H1 (cell line): Measurements from ENCODE around the gene FAM111A. TPM values are rescaled to one million over a fixed set of nuclear protein-coding genes. Genes with fewer than 3 reads are reported as not detected.
A peak's percentile ranks its signal among the peaks of the same experiment; 100 is the strongest.

Source experiments
- CTCF ChIA-PET: fragments of 300-600 bp; sonication (Branson Sonifier 250); formaldehyde crosslinking; loops from one replicate; lab custom pipeline; 2021; ENCODE audit not compliant: partially characterized antibody; lab: Charles Lee
- POLR2A ChIA-PET: fragments of 300-600 bp; sonication (Branson Sonifier 250); formaldehyde crosslinking; loops from one replicate; lab custom pipeline; 2021; ENCODE audit warnings: inconsistent platforms; ENCODE audit not compliant: partially characterized antibody; lab: Charles Lee
- DNase-seq, 2 experiments: peaks; one replicate each; pipeline versions ENCODE4 v3.0.0 to v3.0.0-alpha.2; 2010 to 2022; ENCODE audit warnings: low spot score in 2 of 2, low read depth in 1 of 2, mixed read lengths in 1 of 2
- FAIRE-seq: peaks from 2 replicates; lab custom pipeline; 2011; peaks lifted over from hg19 to GRCh38; lab: Jason Lieb, UNC
- H2AFZ ChIP-seq: 2 replicates; pipeline ENCODE4 v1.8.1; 2012; ENCODE audit warnings: low read length, inconsistent platforms
- H2AK5ac ChIP-seq: 2 replicates; pipeline ENCODE4 v1.6.1; 2013; ENCODE audit warnings: low read depth, low read length
- H2BK120ac ChIP-seq: replicated peaks from 2 replicates; pipeline ENCODE3; 2013; ENCODE audit warnings: low read depth, low read length, inconsistent platforms
- H2BK12ac ChIP-seq: 2 replicates; pipeline ENCODE4 v1.6.1; 2013; ENCODE audit warnings: low read depth, low read length
- H2BK15ac ChIP-seq: 2 replicates; pipeline ENCODE4 v1.6.1; 2013; ENCODE audit warnings: low read length
- H2BK20ac ChIP-seq: 2 replicates; pipeline ENCODE4 v1.6.1; 2013; ENCODE audit warnings: low read length
- H2BK5ac ChIP-seq: 2 replicates; pipeline ENCODE4 v1.6.1; 2013; ENCODE audit warnings: low read depth, low read length
- H3K14ac ChIP-seq: 2 replicates; pipeline ENCODE4 v1.6.1; 2013; ENCODE audit warnings: inconsistent platforms; ENCODE audit not compliant: insufficient read length
- H3K18ac ChIP-seq: 2 replicates; pipeline ENCODE4 v1.6.1; 2013; ENCODE audit warnings: low read length; ENCODE audit errors: extremely low read depth
- H3K23ac ChIP-seq: 2 replicates; pipeline ENCODE4 v1.6.1; 2013; ENCODE audit warnings: inconsistent platforms; ENCODE audit not compliant: insufficient read length
- H3K23me2 ChIP-seq: 2 replicates; pipeline ENCODE4 v1.6.1; 2013; ENCODE audit warnings: low read depth, low read length
- H3K27ac ChIP-seq: 2 replicates; pipeline ENCODE4 v1.6.1; 2011; ENCODE audit warnings: low read depth, low read length, inconsistent platforms
- H3K27me3 ChIP-seq, 4 experiments: replicated peaks in 1 of 4; 1 replicate in 1 of 4; 2 replicates in 3 of 4; pipeline versions ENCODE4 v1.6.1 to v1.8.1; 2011 to 2013; ENCODE audit warnings: low read length in 3 of 4, mild to moderate bottlenecking in 3 of 4, inconsistent platforms in 2 of 4, mixed read lengths in 2 of 4, moderate library complexity in 1 of 4; ENCODE audit not compliant: control insufficient read depth in 3 of 4, insufficient read depth in 3 of 4; ENCODE audit errors: extremely low read depth in 1 of 4
- H3K36me3 ChIP-seq, 4 experiments: 2 replicates each; pipeline versions ENCODE4 v1.6.1 to v1.8.1; 2011 to 2013; ENCODE audit warnings: mild to moderate bottlenecking in 4 of 4, low read length in 3 of 4, moderate library complexity in 2 of 4, control low read depth in 1 of 4, inconsistent platforms in 1 of 4; ENCODE audit not compliant: insufficient read depth in 4 of 4, control insufficient read depth in 2 of 4
- H3K4ac ChIP-seq: replicated peaks from 2 replicates; pipeline ENCODE3; 2013; ENCODE audit warnings: low read length, low read depth, mixed read lengths, inconsistent platforms; ENCODE audit not compliant: insufficient read length
- H3K4me1 ChIP-seq, 4 experiments: replicated peaks in 1 of 4; 1 replicate in 1 of 4; 2 replicates in 3 of 4; pipeline versions ENCODE4 v1.6.1 to v1.8.1; 2011 to 2013; ENCODE audit warnings: low read length in 3 of 4, inconsistent platforms in 2 of 4, mixed read lengths in 1 of 4; ENCODE audit not compliant: insufficient read depth in 4 of 4, control insufficient read depth in 3 of 4
- H3K4me2 ChIP-seq, 2 experiments: 2 replicates each; pipeline versions ENCODE4 v1.6.1 to v1.8.1; 2011 to 2013; ENCODE audit warnings: low read depth in 2 of 2, low read length in 2 of 2, control low read depth in 1 of 2, inconsistent platforms in 1 of 2, mild to moderate bottlenecking in 1 of 2; ENCODE audit not compliant: insufficient read depth in 1 of 2
- H3K4me3 ChIP-seq, 4 experiments: fragments of 200-600, 300-600 bp in 1 of 4; sonication (generic), shearing (Covaris generic), sonication (Bioruptor Twin) in 1 of 4; 2 replicates each; pipeline versions ENCODE4 v1.5.1 to v1.8.1; 2011 to 2016; ENCODE audit warnings: low read length in 4 of 4, low read depth in 3 of 4, control low read depth in 2 of 4, inconsistent platforms in 2 of 4, mild to moderate bottlenecking in 2 of 4, mixed read lengths in 1 of 4, moderate library complexity in 1 of 4; ENCODE audit not compliant: insufficient read depth in 2 of 4; ENCODE audit errors: extremely low read depth in 1 of 4
- H3K56ac ChIP-seq: replicated peaks from 2 replicates; pipeline ENCODE3; 2013; ENCODE audit warnings: low read depth, mild to moderate bottlenecking, mixed read lengths, low read length, inconsistent platforms; ENCODE audit not compliant: insufficient read length
- H3K79me1 ChIP-seq: 2 replicates; pipeline ENCODE4 v1.6.1; 2013; ENCODE audit warnings: low read depth, low read length, control low read depth
- H3K79me2 ChIP-seq, 2 experiments: 2 replicates each; pipeline versions ENCODE4 v1.6.1 to v1.8.1; 2012 to 2013; ENCODE audit warnings: low read length in 2 of 2, mild to moderate bottlenecking in 2 of 2, inconsistent platforms in 1 of 2; ENCODE audit not compliant: insufficient read depth in 2 of 2, control insufficient read depth in 1 of 2
- H3K9ac ChIP-seq, 4 experiments: replicated peaks in 1 of 4; 1 replicate in 1 of 4; 2 replicates in 3 of 4; pipeline versions ENCODE4 v1.6.1 to v1.8.1; 2011 to 2013; ENCODE audit warnings: low read depth in 3 of 4, low read length in 3 of 4, control low read depth in 2 of 4, mild to moderate bottlenecking in 2 of 4, moderate library complexity in 2 of 4, inconsistent platforms in 1 of 4; ENCODE audit errors: extremely low read depth in 1 of 4
- H3K9me3 ChIP-seq, 2 experiments: 2 replicates each; pipeline versions ENCODE4 v1.6.1 to v1.8.1; 2012 to 2013; ENCODE audit warnings: mild to moderate bottlenecking in 2 of 2, moderate library complexity in 2 of 2, control low read depth in 1 of 2, inconsistent platforms in 1 of 2, low read depth in 1 of 2, low read length in 1 of 2, mixed read lengths in 1 of 2; ENCODE audit not compliant: insufficient read depth in 2 of 2
- H4K20me1 ChIP-seq, 2 experiments: replicated peaks in 1 of 2; 2 replicates each; pipeline versions ENCODE3 to v1.8.1; 2011 to 2013; ENCODE audit warnings: inconsistent platforms in 2 of 2, low read length in 2 of 2, mild to moderate bottlenecking in 1 of 2; ENCODE audit not compliant: insufficient read depth in 2 of 2, control insufficient read depth in 1 of 2
- H4K5ac ChIP-seq: 2 replicates; pipeline ENCODE4 v1.6.1; 2013; ENCODE audit warnings: low read length, low read depth, mixed read lengths, inconsistent platforms; ENCODE audit not compliant: insufficient read length
- H4K8ac ChIP-seq: 2 replicates; pipeline ENCODE4 v1.8.0; 2013; ENCODE audit warnings: mild to moderate bottlenecking, moderate library complexity, low read length, inconsistent platforms; ENCODE audit not compliant: insufficient read depth; ENCODE audit errors: extremely low read depth
- H4K91ac ChIP-seq: replicated peaks from 2 replicates; pipeline ENCODE3; 2013; ENCODE audit warnings: low read length, mixed read lengths, inconsistent platforms; ENCODE audit not compliant: insufficient read length
- ATF3 ChIP-seq: IDR thresholded peaks from 2 replicates; pipeline ENCODE4 v1.6.1; 2011; ENCODE audit warnings: low read depth, mild to moderate bottlenecking, low read length; ENCODE audit not compliant: insufficient read depth
- RFX5 ChIP-seq: IDR thresholded peaks from 2 replicates; pipeline ENCODE4 v1.6.1; 2011; ENCODE audit warnings: low read depth, low read length, improper control_type of control experiment, borderline replicate concordance
- SIN3A ChIP-seq, 2 experiments: IDR thresholded peaks in 1 of 2; conservative IDR thresholded peaks in 1 of 2; 2 replicates each; pipeline ENCODE4 v1.6.1; 2011 to 2012; ENCODE audit warnings: low read length in 2 of 2, improper control_type of control experiment in 1 of 2, low read depth in 1 of 2, mild to moderate bottlenecking in 1 of 2
- SIRT6 ChIP-seq: IDR thresholded peaks from one replicate; pipeline ENCODE4 v1.7.1; 2012; ENCODE audit warnings: low read length, inconsistent platforms
- SP2 ChIP-seq: IDR thresholded peaks from 2 replicates; pipeline ENCODE4 v1.6.1; 2012; ENCODE audit warnings: mild to moderate bottlenecking, low read length, inconsistent platforms
- TAF1 ChIP-seq: IDR thresholded peaks from 2 replicates; pipeline ENCODE4 v1.6.1; 2011; ENCODE audit warnings: mild to moderate bottlenecking, low read depth, low read length
- WGBS, 2 experiments: shearing (Covaris generic) in 1 of 2; methylation state at CpG; one replicate each; pipeline versions ENCODE4 v1.1.6 to v1.1.7; 2013 to 2015; ENCODE audit warnings: low lambda C conversion rate in 2 of 2, mixed read lengths in 2 of 2, inconsistent platforms in 1 of 2, low coverage in 1 of 2, missing lambda C conversion rate in 1 of 2; ENCODE audit not compliant: insufficient replicate concordance in 2 of 2, insufficient coverage in 1 of 2, insufficient read length in 1 of 2; ENCODE audit errors: extremely low coverage in 1 of 2, missing lambda C conversion rate in 1 of 2; 5-methylcytosine and 5-hydroxymethylcytosine counted together
- polyA plus RNA-seq, 7 experiments: library from polyadenylated mRNA; depleted of rRNA in 3 of 7; stranded (reverse) in 5 of 7; unstranded in 2 of 7; fragments of >200 nt in 5 of 7; fragments of 200-250 nt in 2 of 7; gene quantifications; 1 replicate in 5 of 7; 2 replicates in 1 of 7; 4 replicates in 1 of 7; pipeline versions ENCODE4 v1.2.1 to v1.2.3, GENCODE V29; 2011 to 2013; ENCODE audit warnings: missing spikeins in 2 of 7, mixed read lengths in 2 of 7
- total RNA-seq: library from RNA; stranded (reverse); fragmentation: NEBNext Ultra II Directional; extraction: Animal tissue kit (Norgen Biotek cat#: 25700); gene quantifications from 2 replicates; pipeline ENCODE4 v1.2.1, GENCODE V29; 2021
- TF ChIP-seq, protein P1 (sequence below): IDR thresholded peaks from 2 replicates; pipeline ENCODE4 v1.6.1; 2012; ENCODE audit warnings: inconsistent platforms

FAM111A gene
- total and polyA plus RNA-seq, 2 of the 8 experiments (the other 6 are each of a cell fraction or from before 2014, with no cell fraction given) = 10.2 to 29.9 TPM

DNA sequence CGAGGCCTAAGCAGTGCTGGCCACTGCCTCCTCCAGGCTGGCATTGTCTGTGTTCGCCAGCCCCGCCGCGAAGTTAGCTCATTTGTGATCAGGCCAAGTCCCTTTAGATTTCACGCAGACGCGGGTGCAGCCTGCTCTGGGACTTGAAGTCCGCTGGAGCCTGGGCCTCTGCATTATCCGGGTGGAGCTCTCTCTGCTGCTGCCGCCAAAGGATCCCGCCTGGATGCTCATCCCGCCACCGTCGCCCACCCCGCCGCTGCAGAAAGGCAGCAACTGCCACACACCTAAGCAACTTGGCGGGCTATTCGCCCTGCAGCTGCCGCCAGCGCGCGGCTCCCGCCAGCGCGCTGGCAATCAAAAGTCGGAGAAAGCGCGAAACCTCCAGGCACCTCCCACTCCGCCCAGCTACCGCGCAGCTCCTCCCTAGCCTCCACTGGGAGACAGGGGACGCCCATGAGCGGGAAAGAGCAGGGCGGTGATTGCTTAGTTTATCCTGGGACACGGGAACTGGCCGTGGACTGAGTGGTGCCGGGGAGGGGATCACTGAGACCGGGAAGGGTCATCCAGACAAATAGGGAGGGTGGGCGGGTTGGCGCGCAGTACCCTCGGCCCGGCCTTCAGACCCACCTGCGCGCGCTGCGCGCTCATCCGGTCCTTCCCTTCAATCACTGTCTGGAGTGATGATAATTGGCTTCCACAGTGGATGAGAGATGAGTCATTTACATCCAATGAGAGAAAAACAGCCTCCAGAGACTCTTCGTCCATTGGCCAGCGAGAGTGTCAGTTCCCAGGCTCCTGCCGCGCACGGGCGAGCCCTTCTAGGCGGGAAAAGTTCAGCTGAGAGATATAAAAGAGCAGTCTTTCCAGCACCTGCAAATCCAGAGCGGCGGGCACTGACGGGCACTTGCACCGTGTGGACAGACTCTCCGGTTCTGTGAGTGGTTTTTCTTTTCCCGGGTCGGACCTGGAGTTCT, 36.0 kb upstream of the FAM111A start, which contains the start of gene FAM111B:
TSS of gene FAM111B (plus strand) at position 875 of the 974 bp plus-strand sequence. CDS start 2,389 bp downstream, outside the sequence.
- Histone ChIP-seq H3K4me2 (peak within 1 kb of the TSS; percentile 85 to 89), H2BK15ac (no peak within 1 kb of the TSS), H2BK12ac (peak within 1 kb of the TSS; percentile 39; the same call in 1 of the 2 replicates), H2BK120ac (no peak within 1 kb of the TSS), H3K9me3 (no peaks in the 10 kb centered on the region), H2BK20ac (peak within 1 kb of the TSS; percentile 72; the same call in 1 of the 2 replicates), H3K79me1 (no peaks in the 10 kb centered on the region), H3K27me3 (peaks cover 0 to 9% (median 5%) of the 10 kb centered on the region in 4 experiments; a peak in 3 of 7 replicates), H4K5ac (peak within 1 kb of the TSS; percentile 70), H2AK5ac (no peak within 1 kb of the TSS), H3K36me3 (peaks cover 0 to 14% (median 8%) of the 10 kb centered on the region in 4 experiments; a peak in 5 of 8 replicates), H3K23me2 (peaks cover 6% of the 10 kb centered on the region; the same call in 1 of the 2 replicates), H3K79me2 (no peaks in the 10 kb centered on the region), H2BK5ac (no peak within 1 kb of the TSS), H3K56ac (no peak within 1 kb of the TSS), H4K20me1 (peaks cover 2 to 3% of the 10 kb centered on the region in 2 experiments), H3K18ac (no peak within 1 kb of the TSS; the same call in none of the 2 replicates), H4K8ac (peak within 1 kb of the TSS; percentile 73; the same call in 1 of the 2 replicates), H3K9ac (peak within 1 kb of the TSS; percentile 52 to 80 (median 65)), H3K4me3 (peak within 1 kb of the TSS; percentile 46 to 65 (median 62)), H3K4me1 (peaks cover 0 to 4% (median 2%) of the 10 kb centered on the region in 4 experiments; a peak in 3 of 7 replicates), H3K27ac (peak within 1 kb of the TSS; percentile 61; the same call in 1 of the 2 replicates), H3K4ac (no peak within 1 kb of the TSS), H3K23ac (no peak within 1 kb of the TSS), H3K14ac (no peak within 1 kb of the TSS), H4K91ac (no peak within 1 kb of the TSS), H2AFZ (peak within 1 kb of the TSS; percentile 19)
- POLR2A ChIA-PET = interaction anchor here (0.6 to 2.2 kb wide), 12 partner anchors 10 to 478 kb away, joined by 3 to 16 read pairs (median 3); no protein-coding TSS in a partner anchor
- FAIRE-seq (no peak), DNase-seq (peak in 1 of 2 experiments; percentile 83)
- 2% methylated on average over 45 of the region's 64 CpGs; no CpG with 5 or more reads in 1 of the 2 experiments for WGBS, 2 experiments
- CTCF ChIA-PET = interaction anchor here (0.7 to 2.8 kb wide), 14 partner anchors 10 to 530 kb away, joined by 3 to 16 read pairs (median 4); no protein-coding TSS in a partner anchor
- no peak for TF ChIP-seq RFX5
- TF ChIP-seq TAF1 = peak; percentile 61
- TF ChIP-seq ATF3 = no peak
- TF ChIP-seq SIN3A (conservative IDR thresholded peaks at IDR 0.05 in 1 of 2, IDR thresholded peaks at IDR 0.05 in 1 of 2; ENCODE audit: low read depth in 1 of 2, low read length in 2 of 2) = peak in 1 of 2 experiments; percentile 29; a peak in 1 of 4 replicates
- TF ChIP-seq, protein P1, sequence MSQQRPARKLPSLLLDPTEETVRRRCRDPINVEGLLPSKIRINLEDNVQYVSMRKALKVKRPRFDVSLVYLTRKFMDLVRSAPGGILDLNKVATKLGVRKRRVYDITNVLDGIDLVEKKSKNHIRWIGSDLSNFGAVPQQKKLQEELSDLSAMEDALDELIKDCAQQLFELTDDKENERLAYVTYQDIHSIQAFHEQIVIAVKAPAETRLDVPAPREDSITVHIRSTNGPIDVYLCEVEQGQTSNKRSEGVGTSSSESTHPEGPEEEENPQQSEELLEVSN = peak; percentile 97
- peak; percentile 50; the same call in 1 of the 2 replicates for TF ChIP-seq SP2
- TF ChIP-seq SIRT6 = no peak
